Caco-2 (cell line): ENCODE measurements around the gene TSPAN15. TPM values are rescaled to one million over a fixed set of nuclear protein-coding genes. Genes with fewer than 3 reads are reported as not detected.
"Not testable (repeated sequence)": the region's sequence is repeated elsewhere in the genome, so short reads cannot be mapped to it uniquely, and the experiment has no call there.

Source experiments
- BruUV-seq: library from RNA; stranded (reverse); fragments of 400-500 nt; replicated peaks from 2 replicates; lab custom pipeline; 2021; lab: Mats Ljungman, UMichigan
- CTCF ChIA-PET: fragments of 300-600 bp; sonication (Branson Sonifier 250); formaldehyde crosslinking; loops from one replicate; lab custom pipeline; 2022; ENCODE audit warnings: antibody characterized with exemption; lab: Charles Lee
- POLR2A ChIA-PET: fragments of 300-600 bp; sonication (Branson Sonifier 250); formaldehyde crosslinking; loops from one replicate; lab custom pipeline; 2022; ENCODE audit warnings: antibody characterized with exemption; lab: Charles Lee
- DNase-seq, 2 experiments: peaks; one replicate each; pipeline versions ENCODE4 v3.0.0 to v3.0.0-alpha.2; 2020 to 2022
- H3K27me3 ChIP-seq: replicated peaks from 2 replicates; pipeline ENCODE4 v1.6.0; 2011; ENCODE audit warnings: low read length; ENCODE audit not compliant: control insufficient read depth, insufficient read depth
- H3K36me3 ChIP-seq: 2 replicates; pipeline ENCODE4 v1.5.1; 2011; ENCODE audit warnings: low read length; ENCODE audit not compliant: control insufficient read depth, insufficient read depth
- H3K4me1 ChIP-seq: fragments of 250-450 bp; sonication (Bioruptor Pico); 2 replicates; pipeline ENCODE4 v1.5.1; 2020; ENCODE audit warnings: mild to moderate bottlenecking
- H3K4me3 ChIP-seq: 2 replicates; pipeline ENCODE4 v1.5.1; 2011; ENCODE audit warnings: low read depth, mild to moderate bottlenecking, control low read depth, low read length
- H3K9me3 ChIP-seq: fragments of 250-450 bp; sonication (Bioruptor Pico); 2 replicates; pipeline ENCODE4 v1.5.1; 2020; ENCODE audit warnings: mild to moderate bottlenecking, moderate library complexity
- H3K27ac Mint-ChIP-seq: one replicate; pipeline ENCODE4 v1.8.0; 2022; ENCODE audit warnings: mixed read lengths; ENCODE audit not compliant: unreplicated experiment
- H3K27me3 Mint-ChIP-seq: one replicate; pipeline ENCODE4 v1.8.0; 2022; ENCODE audit warnings: mixed read lengths; ENCODE audit not compliant: insufficient read depth, unreplicated experiment
- H3K36me3 Mint-ChIP-seq: one replicate; pipeline ENCODE4 v1.8.0; 2022; ENCODE audit warnings: mild to moderate bottlenecking, mixed read lengths; ENCODE audit not compliant: insufficient read depth, unreplicated experiment
- H3K4me1 Mint-ChIP-seq: one replicate; pipeline ENCODE4 v1.8.0; 2022; ENCODE audit warnings: low read depth, mixed read lengths; ENCODE audit not compliant: unreplicated experiment
- H3K4me3 Mint-ChIP-seq: one replicate; pipeline ENCODE4 v1.8.0; 2022; ENCODE audit warnings: mild to moderate bottlenecking, moderate library complexity, mixed read lengths; ENCODE audit not compliant: unreplicated experiment
- H3K9me3 Mint-ChIP-seq: one replicate; pipeline ENCODE4 v1.8.0; 2022; ENCODE audit warnings: mixed read lengths; ENCODE audit not compliant: unreplicated experiment
- CTCF ChIP-seq, 2 experiments: fragments of 200-600 bp in 1 of 2; IDR thresholded peaks; 1 replicate in 1 of 2; 2 replicates in 1 of 2; pipeline versions ENCODE4 v1.5.1 to v1.8.0; 2011 to 2022; ENCODE audit warnings: antibody characterized with exemption in 1 of 2, control low read depth in 1 of 2, inconsistent platforms in 1 of 2, low read depth in 1 of 2, low read length in 1 of 2, mild to moderate bottlenecking in 1 of 2, moderate library complexity in 1 of 2; ENCODE audit not compliant: insufficient read depth in 1 of 2, severe bottlenecking in 1 of 2, unreplicated experiment in 1 of 2
- intact Hi-C: fragments of 100-400 bp; cut with micrococcal nuclease; formaldehyde crosslinking; loops from one replicate; pipeline ENCODE4 v1.10.0; 2022; ENCODE audit not compliant: unreplicated experiment
- total RNA-seq: library from RNA; stranded (reverse); gene quantifications from 2 replicates; pipeline ENCODE4 v1.2.3, GENCODE V29; 2022

The TSPAN15 gene
- total RNA-seq, 1 experiment from 2014 or later, result 86.5 TPM

DNA sequence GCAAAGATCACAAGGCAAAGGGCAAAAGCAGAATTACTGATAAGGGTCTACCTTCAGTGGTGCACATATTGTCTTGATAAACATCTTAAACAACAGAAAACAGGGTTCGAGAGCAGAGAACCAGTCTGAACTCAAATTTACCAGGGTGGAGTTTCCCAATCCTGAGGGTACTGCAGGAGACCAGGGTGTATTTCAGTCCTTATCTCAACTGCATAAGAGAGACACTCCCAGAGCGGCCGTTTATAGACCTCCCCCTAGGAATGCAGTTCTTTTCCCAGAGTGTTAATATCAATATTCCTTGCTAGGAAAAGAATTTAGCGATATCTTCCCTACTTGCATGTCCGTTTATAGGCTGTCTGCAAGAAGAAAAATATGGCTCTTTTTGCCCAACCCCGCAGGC is 37.6 kb downstream of the TSPAN15 start:
- CTCF ChIA-PET, H3K27me3 ChIP-seq, intact Hi-C loops, BruUV-seq, H3K4me3 ChIP-seq, POLR2A ChIA-PET, H3K4me1 ChIP-seq, H3K4me1 Mint-ChIP-seq, H3K27ac Mint-ChIP-seq, H3K27me3 Mint-ChIP-seq, H3K36me3 ChIP-seq, H3K4me3 Mint-ChIP-seq: not testable (repeated sequence)
- peaks cover 24% of the 10 kb centered on the region for H3K9me3 ChIP-seq
- Mint-ChIP-seq H3K36me3 (peaks cover 41% of the 10 kb centered on the region), H3K9me3 (peaks cover 28% of the 10 kb centered on the region)
- DNase-seq, result peak in 1 of 2 experiments; percentile 53

GRCh38 chr10:69489506-69490090 is 38.3 kb downstream of the TSPAN15 start:
- Histone ChIP-seq H3K27me3 (no peaks in the 10 kb centered on the region), H3K36me3 (peaks cover 1% of the 10 kb centered on the region; the same call in 1 of the 2 replicates), H3K4me1 (no peaks in the 10 kb centered on the region), H3K9me3 (peaks cover 24% of the 10 kb centered on the region), H3K4me3 (no peak overlapping the region)
- peaks cover 28% of the 10 kb centered on the region for H3K9me3 Mint-ChIP-seq
- TF ChIP-seq CTCF (IDR thresholded peaks at IDR 0.05; ENCODE audit: insufficient read depth in 1 of 2, low read depth in 1 of 2, low read length in 1 of 2, severe bottlenecking in 1 of 2, unreplicated experiment in 1 of 2), result no peak
- ChIA-PET POLR2A (no interaction called here), CTCF (no interaction called here)
- no peaks in the 10 kb centered on the region for H3K27me3 Mint-ChIP-seq
- no peak overlapping the region for H3K4me3 Mint-ChIP-seq
- BruUV-seq, result no TSS peak
- intact Hi-C loops, result no loop called here
- DNase-seq, result no peak
- H3K27ac Mint-ChIP-seq, result no peak overlapping the region
- peaks cover 41% of the 10 kb centered on the region for H3K36me3 Mint-ChIP-seq
- no peaks in the 10 kb centered on the region for H3K4me1 Mint-ChIP-seq

DNA sequence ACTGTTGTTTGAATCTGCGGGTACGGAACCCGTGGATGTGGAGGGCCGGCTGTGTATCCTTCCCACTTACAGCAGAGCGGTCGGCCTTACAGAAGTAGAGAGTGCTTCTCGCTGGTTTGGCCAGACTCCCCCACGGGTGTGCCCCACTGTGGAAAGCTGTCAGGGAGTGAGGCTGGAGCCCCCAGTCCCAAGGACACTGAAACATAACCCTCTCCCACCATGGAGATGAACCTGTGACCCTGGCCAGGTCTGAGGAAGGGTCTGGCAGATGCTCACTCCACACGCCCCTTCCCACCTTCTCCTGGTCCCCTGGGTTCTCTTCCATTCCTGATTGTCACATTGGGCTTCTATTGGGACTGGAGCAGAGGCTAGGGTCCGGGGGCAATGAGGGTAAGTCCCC is 39.6 kb downstream of the TSPAN15 start:
- Mint-ChIP-seq H3K4me1 (no peaks in the 10 kb centered on the region), H3K36me3 (peaks cover 31% of the 10 kb centered on the region), H3K27ac (peak overlapping the region; percentile 49), H3K4me3 (no peak overlapping the region), H3K9me3 (peaks cover 18% of the 10 kb centered on the region), H3K27me3 (no peaks in the 10 kb centered on the region)
- intact Hi-C loops, result no loop called here
- POLR2A ChIA-PET, result no interaction called here
- no peak for DNase-seq
- BruUV-seq, result no TSS peak
- no peaks in the 10 kb centered on the region for H3K4me1 ChIP-seq
- H3K36me3 ChIP-seq, result 0 out of 2 replicates have a peak, but pooled peaks cover 1% of the 10 kb centered on the region
- CTCF ChIA-PET, result no interaction called here
- no peaks in the 10 kb centered on the region for H3K27me3 ChIP-seq
- peaks cover 24% of the 10 kb centered on the region for H3K9me3 ChIP-seq
- H3K4me3 ChIP-seq, result no peak overlapping the region
- TF ChIP-seq CTCF (IDR thresholded peaks at IDR 0.05; ENCODE audit: insufficient read depth in 1 of 2, low read depth in 1 of 2, low read length in 1 of 2, severe bottlenecking in 1 of 2, unreplicated experiment in 1 of 2), result no peak
